H9 (cell line): ENCODE results near the gene NHS. TPM values are rescaled to one million over a fixed set of nuclear protein-coding genes. Genes with fewer than 3 reads are reported as not detected.

Source experiments
- DNase-seq: peaks from one replicate; pipeline ENCODE4 v3.0.0-alpha.2; 2017
- H2AFZ ChIP-seq: one replicate; pipeline ENCODE4 v1.6.1; 2013; ENCODE audit warnings: mild to moderate bottlenecking, low read length, control low read depth, moderate library complexity
- H2AK5ac ChIP-seq: 2 replicates; pipeline ENCODE4 v1.6.1; 2013; ENCODE audit warnings: low read length, control low read depth, mixed read lengths; ENCODE audit not compliant: insufficient read length
- H2BK120ac ChIP-seq: one replicate; pipeline ENCODE4 v1.6.1; 2013; ENCODE audit warnings: low read depth, mild to moderate bottlenecking, low read length, control low read depth, inconsistent platforms; ENCODE audit not compliant: poor library complexity, severe bottlenecking
- H2BK12ac ChIP-seq: 2 replicates; pipeline ENCODE4 v1.6.1; 2013; ENCODE audit warnings: low read length, control low read depth, mixed read lengths, low read depth; ENCODE audit not compliant: insufficient read length
- H2BK15ac ChIP-seq: 2 replicates; pipeline ENCODE4 v1.6.1; 2013; ENCODE audit warnings: low read depth, low read length, control low read depth
- H2BK20ac ChIP-seq: one replicate; pipeline ENCODE4 v1.6.1; 2013; ENCODE audit warnings: low read depth, mild to moderate bottlenecking, low read length, control low read depth, inconsistent platforms; ENCODE audit not compliant: poor library complexity, severe bottlenecking
- H2BK5ac ChIP-seq: 2 replicates; pipeline ENCODE4 v1.6.1; 2013; ENCODE audit warnings: low read length, control low read depth, mixed read lengths; ENCODE audit not compliant: insufficient read length
- H3K14ac ChIP-seq: 2 replicates; pipeline ENCODE4 v1.6.1; 2013; ENCODE audit warnings: low read length, control low read depth; ENCODE audit not compliant: insufficient read depth
- H3K18ac ChIP-seq: 2 replicates; pipeline ENCODE4 v1.6.1; 2013; ENCODE audit warnings: low read depth, mild to moderate bottlenecking, mixed read lengths, low read length, control low read depth; ENCODE audit not compliant: insufficient read length
- H3K23ac ChIP-seq: 2 replicates; pipeline ENCODE4 v1.6.1; 2013; ENCODE audit warnings: low read length, control low read depth, mixed read lengths, low read depth; ENCODE audit not compliant: insufficient read length
- H3K23me2 ChIP-seq: 2 replicates; pipeline ENCODE4 v1.6.1; 2013; ENCODE audit warnings: low read depth, mild to moderate bottlenecking, mixed read lengths, low read length, control low read depth; ENCODE audit not compliant: insufficient read length, poor library complexity, severe bottlenecking
- H3K27ac ChIP-seq: 2 replicates; pipeline ENCODE4 v1.5.1; 2013; ENCODE audit warnings: low read length, control low read depth, mixed read lengths, low read depth; ENCODE audit not compliant: insufficient read length
- H3K27me3 ChIP-seq: 2 replicates; pipeline ENCODE4 v1.6.1; 2013; ENCODE audit warnings: low read length, control low read depth, inconsistent platforms; ENCODE audit not compliant: insufficient read depth
- H3K4ac ChIP-seq: 2 replicates; pipeline ENCODE4 v1.6.1; 2013; ENCODE audit warnings: low read depth, mild to moderate bottlenecking, control low read depth, inconsistent platforms, low read length, moderate library complexity
- H3K4me1 ChIP-seq: 2 replicates; pipeline ENCODE4 v1.6.1; 2013; ENCODE audit warnings: low read length, control low read depth, inconsistent platforms; ENCODE audit not compliant: insufficient read depth
- H3K4me2 ChIP-seq: 2 replicates; pipeline ENCODE4 v1.6.1; 2013; ENCODE audit warnings: low read length, control low read depth, mixed read lengths; ENCODE audit not compliant: insufficient read length, insufficient read depth
- H3K56ac ChIP-seq: 2 replicates; pipeline ENCODE4 v1.6.1; 2013; ENCODE audit warnings: low read depth, mild to moderate bottlenecking, mixed read lengths, low read length, control low read depth; ENCODE audit not compliant: insufficient read length
- H3K79me1 ChIP-seq: 2 replicates; pipeline ENCODE4 v1.6.1; 2013; ENCODE audit warnings: low read depth, mild to moderate bottlenecking, moderate library complexity, low read length, control low read depth, inconsistent platforms; ENCODE audit not compliant: insufficient read depth, poor library complexity, severe bottlenecking
- H3K79me2 ChIP-seq: 2 replicates; pipeline ENCODE4 v1.6.1; 2013; ENCODE audit warnings: low read length, control low read depth, inconsistent platforms; ENCODE audit not compliant: insufficient read depth
- H3K9ac ChIP-seq: 2 replicates; pipeline ENCODE4 v1.6.1; 2013; ENCODE audit warnings: low read length, control low read depth, mixed read lengths; ENCODE audit not compliant: insufficient read length; ENCODE audit errors: extremely low read depth
- H3K9me3 ChIP-seq: one replicate; pipeline ENCODE4 v1.6.1; 2013; ENCODE audit warnings: low read depth, low read length, inconsistent platforms; ENCODE audit not compliant: control insufficient read depth
- H3T11ph ChIP-seq: one replicate; pipeline ENCODE4 v1.6.1; 2013; ENCODE audit warnings: mild to moderate bottlenecking, low read length, control low read depth, inconsistent platforms
- H4K20me1 ChIP-seq: one replicate; pipeline ENCODE4 v1.6.1; 2013; ENCODE audit not compliant: control insufficient read depth, insufficient read length, insufficient read depth
- H4K5ac ChIP-seq: 2 replicates; pipeline ENCODE4 v1.6.1; 2013; ENCODE audit warnings: low read depth, mild to moderate bottlenecking, mixed read lengths, low read length, control low read depth; ENCODE audit not compliant: insufficient read length
- H4K8ac ChIP-seq: replicated peaks from 2 replicates; pipeline ENCODE4 v1.6.1; 2013; ENCODE audit warnings: low read length, control low read depth, mixed read lengths, low read depth; ENCODE audit not compliant: insufficient read length
- H4K91ac ChIP-seq: 2 replicates; pipeline ENCODE4 v1.6.1; 2013; ENCODE audit warnings: low read depth, mild to moderate bottlenecking, moderate library complexity, mixed read lengths, low read length, control low read depth; ENCODE audit not compliant: insufficient read length
- H3K27ac Mint-ChIP-seq, 3 experiments: 2 replicates in 2 of 3; 3 replicates in 1 of 3; pipeline ENCODE4 v1.8.0; 2020 to 2021; ENCODE audit warnings: mixed read lengths in 3 of 3, mild to moderate bottlenecking in 1 of 3, moderate library complexity in 1 of 3
- H3K27me3 Mint-ChIP-seq: 2 replicates; pipeline ENCODE4 v1.8.0; 2021; ENCODE audit warnings: low read depth, mild to moderate bottlenecking, moderate library complexity, mixed read lengths
- H3K36me3 Mint-ChIP-seq, 3 experiments: 2 replicates in 2 of 3; 3 replicates in 1 of 3; pipeline ENCODE4 v1.8.0; 2020 to 2021; ENCODE audit warnings: low read depth in 3 of 3, mixed read lengths in 3 of 3; ENCODE audit not compliant: insufficient read depth in 1 of 3
- H3K4me1 Mint-ChIP-seq, 2 experiments: 2 replicates each; pipeline ENCODE4 v1.8.0; 2020; ENCODE audit warnings: mixed read lengths in 2 of 2
- H3K4me3 Mint-ChIP-seq, 2 experiments: 2 replicates in 1 of 2; 3 replicates in 1 of 2; pipeline ENCODE4 v1.8.0; 2020 to 2021; ENCODE audit warnings: mild to moderate bottlenecking in 2 of 2, mixed read lengths in 2 of 2, moderate library complexity in 1 of 2
- H3K9me3 Mint-ChIP-seq, 2 experiments: 2 replicates in 1 of 2; 3 replicates in 1 of 2; pipeline ENCODE4 v1.8.0; 2020; ENCODE audit warnings: mild to moderate bottlenecking in 2 of 2, mixed read lengths in 2 of 2, moderate library complexity in 1 of 2
- CTCF ChIP-seq: fragments of 200-600 bp; sonication (generic); conservative IDR thresholded peaks from 3 replicates; pipeline ENCODE4 v1.8.0; 2021; ENCODE audit warnings: antibody characterized with exemption, mild to moderate bottlenecking
- WGBS: extraction: QIAGEN DNeasy Blood & Tissue Kit; methylation state at CpG from one replicate; pipeline ENCODE4 v1.1.7; 2013; ENCODE audit warnings: missing lambda C conversion rate, low lambda C conversion rate, mixed read lengths; ENCODE audit not compliant: insufficient read length; ENCODE audit errors: extremely low coverage; 5-methylcytosine and 5-hydroxymethylcytosine counted together
- total RNA-seq: library from RNA; stranded (reverse); gene quantifications from 2 replicates; pipeline ENCODE4 v1.2.1, GENCODE V29; 2021

Gene NHS
- total RNA-seq, 1 experiment from 2014 or later: 8.7 TPM

GRCh38 chrX:17527135-17527701, 152.2 kb downstream of the NHS start:
- peaks cover 4% of the 10 kb centered on the region; the same call in 1 of the 2 replicates for H3K4me1 ChIP-seq

More at GRCh38 chrX:17527135-17527701, 152.2 kb downstream of the NHS start:
- Histone ChIP-seq H3K4ac (no peak overlapping the region), H3K79me2 (no peaks in the 10 kb centered on the region), H2BK15ac (no peak overlapping the region), H3K4me2 (no peak overlapping the region), H3T11ph (no peak overlapping the region), H2BK12ac (no peak overlapping the region), H3K27me3 (no peaks in the 10 kb centered on the region), H2BK5ac (no peak overlapping the region), H4K20me1 (no peaks in the 10 kb centered on the region), H2AFZ (no peak overlapping the region), H4K5ac (no peak overlapping the region), H3K18ac (no peak overlapping the region), H2BK120ac (no peak overlapping the region), H4K91ac (no peak overlapping the region), H3K79me1 (no peaks in the 10 kb centered on the region), H2AK5ac (no peak overlapping the region), H3K23me2 (no peaks in the 10 kb centered on the region), H3K56ac (no peak overlapping the region), H3K27ac (no peak overlapping the region), H3K14ac (no peak overlapping the region), H2BK20ac (no peak overlapping the region), H4K8ac (no peak overlapping the region), H3K9ac (no peak overlapping the region), H3K23ac (no peak overlapping the region), H3K9me3 (no peaks in the 10 kb centered on the region)
- TF ChIP-seq CTCF: no peak
- Mint-ChIP-seq H3K27me3 (peaks cover 12% of the 10 kb centered on the region), H3K9me3 (no peaks in the 10 kb centered on the region), H3K4me3 (no peak overlapping the region), H3K27ac (no peak overlapping the region; a peak in 1 of 7 replicates), H3K36me3 (no peaks in the 10 kb centered on the region; a peak in 1 of 7 replicates), H3K4me1 (peaks cover 56 to 60% of the 10 kb centered on the region in 2 experiments)
- no CpG with 5 or more reads among the region's 5 CpGs for WGBS
- DNase-seq: no peak
